Retina (tissue), 1 donor: ENCODE data around the gene PRKRIP1.
"Not testable (repeated sequence)": the region's sequence is repeated elsewhere in the genome, so short reads cannot be mapped to it uniquely, and the experiment has no call there.

Experiments
- DNase-seq: peaks from one replicate; pipeline ENCODE4 v3.0.0-alpha.2; 2016

The PRKRIP1 gene

DNA sequence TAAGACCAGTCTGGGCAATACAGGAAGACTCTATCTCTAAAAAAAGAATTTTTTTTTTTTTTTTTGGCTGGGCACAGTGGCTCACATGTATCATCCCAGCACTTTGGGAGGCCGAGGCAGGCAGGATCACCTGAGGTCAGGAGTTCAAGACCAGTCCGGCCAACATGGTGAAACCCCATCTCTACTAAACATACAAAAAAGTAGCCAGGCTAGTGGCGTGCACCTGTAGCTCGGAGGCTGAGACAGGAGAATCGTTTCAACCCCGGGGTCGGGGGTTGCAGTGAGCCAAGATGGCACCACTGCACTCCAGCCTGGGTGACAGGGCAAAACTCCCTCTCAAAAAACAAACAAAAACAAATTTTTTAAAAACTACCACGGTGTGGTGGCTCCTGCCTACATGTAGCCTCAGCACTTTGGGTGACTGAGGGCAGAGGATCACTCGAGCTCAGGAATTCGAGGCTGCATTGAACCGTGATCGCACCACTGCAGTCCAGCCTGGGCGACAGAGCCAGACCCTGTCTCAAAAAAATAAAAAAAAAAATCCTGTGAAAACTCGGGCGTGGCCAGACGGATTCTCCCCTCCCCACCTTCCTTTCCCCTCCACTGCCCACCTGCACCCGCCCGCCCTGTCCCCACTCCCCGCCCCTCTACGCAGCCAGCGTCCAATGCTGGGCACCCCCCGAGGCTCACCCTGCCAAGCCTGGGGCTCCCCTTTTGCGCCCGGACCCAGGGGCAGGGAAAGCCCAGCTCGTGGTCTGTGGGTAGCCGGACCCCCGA is 36.5 kb downstream of the PRKRIP1 start:
- peak; percentile 42 for DNase-seq

DNA sequence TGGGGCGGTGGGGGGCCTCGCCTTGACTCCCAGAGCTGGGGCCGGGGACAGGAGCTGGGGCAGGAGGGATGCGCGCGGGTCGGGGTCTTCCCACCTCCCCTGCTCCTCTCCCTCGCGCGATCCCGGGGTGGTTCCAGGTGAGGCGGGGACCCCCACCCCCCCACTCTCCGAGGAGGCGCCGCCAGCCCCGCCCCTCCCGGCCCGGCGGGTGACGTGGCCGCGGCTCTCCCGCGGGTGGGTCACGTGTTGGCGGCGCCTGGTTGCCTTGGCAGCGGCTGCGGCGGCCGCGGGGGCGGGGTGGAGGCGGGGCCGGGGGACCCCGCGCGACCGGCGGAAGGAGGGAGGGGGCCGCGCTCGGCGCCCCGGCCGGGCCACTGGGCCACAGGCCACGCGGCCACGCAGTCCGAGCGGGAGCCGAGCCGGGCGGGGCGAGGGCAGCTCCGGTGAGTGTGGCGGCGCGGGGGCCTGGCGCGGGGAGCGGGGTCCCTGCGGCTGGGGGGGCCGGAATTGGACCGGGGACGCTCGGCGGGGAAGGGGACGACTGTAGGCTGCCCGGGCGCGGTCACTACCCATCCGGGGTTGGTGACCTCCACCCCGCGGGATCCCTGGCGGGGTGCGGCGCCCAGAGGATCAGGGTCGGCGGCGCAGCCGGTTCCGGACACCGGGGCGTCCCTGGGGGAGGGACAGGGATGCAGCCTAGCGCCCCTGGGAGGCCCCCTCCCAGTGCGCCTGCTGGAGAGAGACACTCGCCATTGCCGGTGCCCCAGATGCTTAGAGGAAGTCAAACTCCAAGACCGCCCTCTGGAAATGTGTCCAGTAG is 37.3 kb downstream of the PRKRIP1 start, which contains the start of gene ORAI2:
ORAI2 (plus strand) TSS at position 357 of the 820 bp plus-strand sequence. CDS start 5,382 bp downstream, outside the sequence.
- DNase-seq = peak; percentile 71

DNA sequence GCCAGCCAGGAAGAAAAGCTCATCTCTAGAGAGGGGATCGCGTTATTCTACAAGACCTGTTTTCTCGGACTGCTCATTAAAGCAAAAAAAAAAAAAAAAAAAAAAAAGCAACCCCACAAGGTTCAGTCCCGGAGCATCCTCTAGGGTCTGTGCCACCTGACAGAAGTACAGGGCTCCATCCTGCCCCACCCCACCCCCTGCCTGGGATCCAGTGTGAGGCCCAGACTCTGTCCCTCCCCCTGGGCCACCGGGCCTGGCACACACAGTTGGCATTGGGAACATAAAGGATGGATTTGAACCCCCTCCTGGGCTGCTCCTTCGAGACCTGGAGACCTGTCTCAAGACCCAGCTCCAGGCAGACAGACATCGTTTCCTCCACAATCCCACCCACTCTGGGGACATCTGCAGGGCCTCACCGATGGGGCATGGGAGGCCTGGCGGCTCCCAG is 37.9 kb downstream of the PRKRIP1 start:
- DNase-seq = no peak

DNA sequence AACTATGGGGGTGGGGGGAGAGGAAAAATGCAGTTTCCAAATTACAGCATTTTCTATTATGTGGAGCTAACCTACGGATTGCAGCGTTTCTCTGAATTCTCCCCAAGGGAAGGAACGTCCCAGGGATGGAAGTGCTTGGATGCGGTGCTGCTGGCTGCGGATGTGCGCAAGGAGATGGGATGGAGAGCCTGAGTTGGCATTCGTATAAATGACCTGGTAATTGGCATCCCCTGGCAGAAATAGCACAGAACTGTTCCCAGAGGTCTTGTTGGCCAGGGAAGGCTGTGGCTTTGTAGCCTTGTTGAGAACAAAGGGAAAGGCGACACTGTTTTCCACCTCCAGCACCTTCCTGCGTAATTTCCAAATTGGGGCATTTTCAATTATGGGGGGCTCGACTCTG is 40.0 kb downstream of the PRKRIP1 start:
- DNase-seq = no peak

DNA sequence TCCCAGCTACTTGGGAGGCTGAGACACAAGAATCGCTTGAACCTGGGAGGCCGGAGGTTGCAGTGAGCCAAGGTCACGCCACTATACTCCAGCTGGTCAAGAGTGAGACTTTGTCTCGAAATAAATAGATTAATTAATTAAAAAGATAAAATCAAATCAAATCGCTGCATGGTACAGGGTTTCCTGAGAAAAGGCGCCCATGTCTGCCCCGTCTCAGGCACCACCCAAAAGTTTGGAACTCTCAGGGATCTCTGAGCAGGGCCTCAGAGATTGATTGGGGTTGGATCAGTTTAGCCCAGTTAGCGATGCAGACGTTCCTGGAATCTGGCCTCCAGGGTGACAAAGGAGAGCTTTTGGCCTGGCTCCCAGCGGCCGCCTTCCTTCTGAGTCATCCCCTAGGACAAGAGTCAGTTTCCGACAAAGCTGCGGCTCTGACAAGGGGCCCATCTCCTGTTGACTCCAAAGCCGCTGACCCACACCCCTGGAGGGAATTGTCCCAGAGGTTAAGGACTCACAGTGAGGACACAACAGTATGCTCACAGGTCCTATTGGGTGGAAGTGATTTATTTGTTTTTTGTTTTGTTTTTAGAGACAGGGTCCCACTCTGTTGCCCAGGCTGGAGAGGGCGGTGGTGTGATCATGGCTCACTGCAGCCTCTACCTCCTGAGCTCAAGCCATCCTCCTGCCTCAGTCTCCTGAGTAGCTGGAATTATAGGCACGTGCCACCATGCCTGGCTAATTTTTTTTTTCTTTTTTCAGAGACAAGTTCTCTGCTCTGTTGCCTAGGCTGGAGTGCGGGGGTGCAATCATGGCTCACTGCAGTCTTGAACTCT is 44.0 kb downstream of the PRKRIP1 start:
- no peak for DNase-seq

DNA sequence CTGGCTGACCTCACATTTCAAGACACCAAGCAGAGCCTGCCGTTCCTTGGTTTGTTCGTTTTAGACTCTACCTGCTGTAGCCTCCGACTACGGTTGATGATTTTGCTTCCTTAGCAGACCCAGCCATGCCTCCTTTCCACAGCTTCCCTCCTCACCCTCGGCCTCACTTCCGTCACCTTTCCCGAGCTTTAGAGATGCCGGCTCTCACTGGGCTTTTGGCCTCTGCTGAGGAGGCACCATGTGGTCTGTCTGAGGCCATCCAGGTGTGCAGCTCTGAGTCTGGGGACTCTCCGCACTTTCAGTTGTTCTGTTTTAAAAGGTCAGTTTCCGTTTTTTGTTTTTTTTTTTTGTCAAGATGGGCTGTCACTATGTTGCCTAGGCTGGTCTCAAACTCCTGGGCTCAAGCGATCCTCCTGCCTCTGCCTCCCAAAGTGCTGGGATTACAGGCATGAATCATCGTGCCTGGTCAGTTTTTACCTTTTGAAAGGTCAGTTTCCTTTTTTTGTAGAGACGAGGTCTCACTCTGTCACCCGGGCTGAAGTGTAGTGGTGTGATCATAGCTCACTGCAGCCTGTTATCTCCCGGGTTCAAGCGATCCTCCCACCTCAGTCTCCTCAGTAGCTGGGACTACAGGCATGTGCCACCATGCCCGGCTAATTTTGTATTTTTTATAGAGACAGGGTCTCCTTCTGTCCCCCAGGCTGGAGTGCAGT is 49.0 kb downstream of the PRKRIP1 start:
- DNase-seq = no peak

DNA sequence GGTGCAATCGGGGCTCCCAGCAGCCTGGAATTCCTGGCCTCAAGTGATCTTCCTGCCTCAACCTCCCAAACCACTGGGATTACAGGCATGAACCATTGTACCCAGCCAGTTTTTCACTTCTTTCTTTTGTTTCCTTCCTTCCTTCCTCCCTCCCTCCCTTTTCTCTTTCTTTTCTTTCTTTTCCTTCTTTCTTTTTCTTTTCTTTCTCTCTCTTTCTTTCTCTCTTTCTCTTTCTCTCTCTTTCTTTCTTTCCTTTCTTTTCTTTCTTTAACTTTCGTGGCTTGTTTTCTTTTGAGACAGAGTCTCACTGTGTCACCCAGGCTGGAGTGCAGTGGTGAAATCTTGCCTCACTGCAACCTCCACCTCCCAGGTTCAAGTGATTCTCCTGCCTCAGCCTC is 49.5 kb downstream of the PRKRIP1 start:
- no peak for DNase-seq

DNA sequence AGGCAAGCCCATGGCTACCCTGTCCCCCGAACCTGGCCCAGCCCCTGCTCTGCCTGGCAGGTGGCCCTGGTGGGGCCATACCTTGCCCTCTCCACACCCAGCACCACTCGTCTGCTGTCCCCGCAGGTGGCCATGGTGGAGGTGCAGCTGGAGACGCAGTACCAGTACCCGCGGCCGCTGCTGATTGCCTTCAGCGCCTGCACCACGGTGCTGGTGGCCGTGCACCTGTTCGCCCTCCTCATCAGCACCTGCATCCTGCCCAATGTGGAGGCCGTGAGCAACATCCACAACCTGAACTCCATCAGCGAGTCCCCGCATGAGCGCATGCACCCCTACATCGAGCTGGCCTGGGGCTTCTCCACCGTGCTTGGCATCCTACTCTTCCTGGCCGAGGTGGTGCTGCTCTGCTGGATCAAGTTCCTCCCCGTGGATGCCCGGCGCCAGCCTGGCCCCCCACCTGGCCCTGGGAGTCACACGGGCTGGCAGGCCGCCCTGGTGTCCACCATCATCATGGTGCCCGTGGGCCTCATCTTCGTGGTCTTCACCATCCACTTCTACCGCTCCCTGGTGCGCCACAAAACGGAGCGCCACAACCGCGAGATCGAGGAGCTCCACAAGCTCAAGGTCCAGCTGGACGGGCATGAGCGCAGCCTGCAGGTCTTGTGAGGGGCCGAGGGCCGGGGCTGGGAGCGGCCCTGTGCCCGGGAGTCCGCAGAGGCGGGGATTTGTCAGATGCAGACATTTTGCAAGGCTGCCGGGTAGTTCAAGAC is 50.4 kb downstream of the PRKRIP1 start:
- no peak for DNase-seq

DNA sequence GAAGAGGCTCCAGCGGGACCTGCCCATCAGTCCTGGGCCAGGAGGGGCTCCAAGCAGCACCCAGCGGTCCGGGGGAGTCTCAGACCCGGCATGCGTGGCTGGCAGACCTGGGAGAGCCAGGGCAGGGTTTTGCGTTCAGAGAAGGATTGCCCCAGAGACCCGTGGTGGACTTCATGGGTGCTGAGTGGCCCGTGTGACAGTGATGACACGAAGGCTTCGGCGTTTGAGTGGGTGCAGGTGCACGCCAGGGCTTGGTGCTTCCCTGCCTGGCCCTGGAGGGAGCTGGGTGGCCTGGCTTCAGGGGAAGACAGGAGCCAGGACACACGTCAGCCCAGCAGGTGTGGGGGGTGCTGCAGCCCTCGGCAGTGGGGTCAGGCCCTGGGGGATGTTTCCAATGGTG is 51.1 kb downstream of the PRKRIP1 start:
- DNase-seq = no peak

DNA sequence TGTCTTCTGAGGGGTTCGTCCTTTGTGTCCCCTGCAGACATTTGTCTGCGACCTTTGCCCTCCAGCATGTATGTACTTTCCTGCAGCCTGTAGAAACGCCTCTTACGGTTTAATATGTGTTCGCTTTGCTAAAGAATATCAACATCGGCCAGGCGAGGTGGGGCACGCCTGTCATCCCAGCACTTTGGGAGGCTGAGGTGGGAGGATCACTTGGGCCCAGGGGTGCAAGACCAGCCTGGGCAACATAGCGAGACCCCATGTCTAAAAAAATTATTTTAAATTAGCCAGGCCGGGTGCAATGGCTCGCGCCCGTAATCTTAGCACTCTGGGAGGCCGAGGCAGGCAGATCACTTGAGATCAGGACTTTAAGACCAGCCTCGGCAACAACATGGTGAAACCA is 53.0 kb downstream of the PRKRIP1 start:
- DNase-seq = no peak

DNA sequence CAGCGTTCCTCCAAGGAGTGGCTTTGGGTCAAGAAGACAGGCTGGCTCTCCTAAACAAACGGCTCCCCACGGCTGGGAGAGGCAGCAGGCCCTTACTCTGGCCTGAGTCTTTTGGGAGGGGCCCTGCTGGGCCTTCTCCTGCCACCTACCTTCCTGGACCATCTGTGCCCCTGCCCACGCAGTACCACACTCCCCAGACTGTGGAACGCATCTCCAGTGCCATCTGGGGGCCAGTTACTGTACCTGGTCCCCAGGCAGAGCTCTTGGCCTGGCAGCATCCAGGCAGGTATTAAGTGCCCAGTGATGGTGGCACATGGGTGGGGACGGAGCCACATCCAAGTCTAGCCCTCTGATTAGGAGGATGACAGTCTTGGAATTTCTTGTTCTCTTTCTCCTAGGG is 54.1 kb downstream of the PRKRIP1 start:
- DNase-seq = no peak

DNA sequence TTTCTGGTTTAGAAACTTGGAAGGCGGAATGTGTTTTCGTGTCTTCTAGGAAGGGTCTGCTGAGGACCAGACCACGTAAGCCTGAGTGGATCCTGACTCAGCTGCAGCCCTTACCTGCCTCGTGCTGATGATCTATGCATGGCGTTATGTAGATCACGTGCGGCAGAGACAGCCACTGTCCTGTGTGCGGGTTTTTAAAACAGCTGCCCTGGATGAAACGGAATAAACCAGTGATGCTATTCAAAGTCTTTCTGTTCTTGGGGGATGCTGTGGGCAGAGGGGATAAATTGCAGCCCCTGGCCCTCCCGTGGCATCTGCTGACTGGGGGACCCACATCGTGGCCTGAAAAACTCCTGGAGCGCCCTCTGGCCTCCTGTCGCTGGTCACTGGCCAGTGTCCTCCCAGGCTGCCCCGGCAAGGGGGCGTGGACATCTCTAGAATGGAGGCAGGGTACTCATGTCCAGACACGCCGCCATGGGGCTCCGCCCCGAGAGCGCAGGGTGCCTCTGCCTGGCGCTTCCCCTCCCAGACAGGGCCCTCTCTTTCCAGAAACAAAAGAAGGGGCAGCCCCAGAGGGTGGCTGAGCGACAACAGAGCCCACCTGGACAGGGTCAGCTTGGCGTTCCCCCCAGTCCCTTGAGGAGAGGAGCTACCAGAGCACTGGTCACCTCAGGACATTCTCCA is 55.4 kb downstream of the PRKRIP1 start:
- DNase-seq = peak; percentile 48

DNA sequence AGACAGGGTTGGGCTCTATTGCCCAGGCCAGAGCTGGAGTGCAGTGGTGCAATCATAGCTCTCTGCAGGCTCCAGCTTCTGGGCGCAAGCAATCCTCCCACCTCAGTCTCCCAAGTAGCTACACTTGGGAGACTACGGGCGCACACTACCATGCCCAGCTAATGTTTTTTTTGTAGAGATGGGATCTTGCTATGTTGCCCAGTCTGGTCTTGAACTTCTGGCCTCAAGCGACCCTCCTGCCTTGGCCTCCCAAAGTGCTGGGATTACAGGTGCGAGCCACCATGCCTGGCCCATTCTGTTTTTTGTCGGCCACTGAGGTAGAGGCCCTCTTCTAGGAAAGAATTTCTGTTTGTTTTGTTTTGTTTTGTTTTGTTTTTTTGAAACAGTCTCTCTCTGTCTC is 56.3 kb downstream of the PRKRIP1 start:
- no peak for DNase-seq

DNA sequence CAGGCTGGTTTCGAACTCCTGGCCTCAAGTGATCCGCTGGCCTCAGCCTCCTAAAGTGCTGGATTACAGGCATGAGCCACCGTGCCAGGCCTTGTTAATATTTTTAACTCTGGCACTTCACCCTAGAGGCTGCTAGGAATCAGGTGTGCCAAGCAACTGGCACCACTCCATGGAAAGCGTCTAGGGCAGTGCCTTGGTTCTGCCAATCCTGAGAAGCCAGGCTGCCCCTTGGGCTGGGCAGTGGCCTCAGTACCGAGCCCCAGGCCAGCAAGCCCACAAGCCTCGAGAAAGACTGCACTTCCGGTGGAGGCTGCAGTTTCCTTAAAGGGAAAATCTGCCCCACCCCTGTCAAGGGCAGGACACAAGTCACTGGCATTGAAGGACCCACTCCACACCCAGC is 57.2 kb downstream of the PRKRIP1 start:
- no peak for DNase-seq

DNA sequence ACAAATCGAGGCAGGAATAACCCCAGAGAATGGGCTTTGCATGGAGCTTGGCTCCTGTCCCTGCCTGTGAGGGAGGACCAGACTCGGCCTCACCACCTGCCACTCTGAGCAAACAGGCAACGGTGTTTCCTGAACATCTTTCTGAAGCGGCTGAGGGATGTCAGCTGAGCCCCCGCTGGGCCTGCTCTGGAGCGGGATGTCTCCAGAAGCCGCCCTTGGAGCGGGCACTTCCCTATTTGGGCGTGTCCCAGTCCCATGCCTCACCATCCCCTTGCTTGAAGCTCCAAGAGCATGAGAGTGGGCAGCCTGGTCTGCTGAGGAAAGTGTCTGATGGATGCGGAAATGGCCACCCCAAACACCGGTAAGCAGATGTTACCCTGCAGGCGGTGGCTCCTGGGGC is 58.3 kb downstream of the PRKRIP1 start:
- DNase-seq = no peak

DNA sequence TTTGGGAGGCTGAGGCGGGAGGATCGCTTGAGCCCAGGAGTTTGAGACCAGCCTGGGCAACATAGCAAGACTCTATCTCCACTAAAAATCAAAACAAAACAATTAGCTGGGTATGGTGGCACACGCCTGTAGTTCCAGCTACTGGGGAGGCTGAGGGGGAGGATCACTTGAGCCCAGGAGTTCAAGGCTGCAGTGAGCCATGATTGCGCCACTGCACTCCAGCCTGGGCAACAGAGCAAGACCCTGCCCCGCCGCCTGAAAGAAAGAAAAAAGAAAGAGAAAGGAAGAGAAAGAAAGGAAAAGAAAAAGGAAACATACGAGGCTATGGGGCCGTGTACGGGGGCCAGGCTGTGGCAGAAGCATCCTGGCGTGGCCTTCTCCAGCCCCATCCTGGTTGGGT is 58.8 kb downstream of the PRKRIP1 start:
- DNase-seq = not testable (repeated sequence)

DNA sequence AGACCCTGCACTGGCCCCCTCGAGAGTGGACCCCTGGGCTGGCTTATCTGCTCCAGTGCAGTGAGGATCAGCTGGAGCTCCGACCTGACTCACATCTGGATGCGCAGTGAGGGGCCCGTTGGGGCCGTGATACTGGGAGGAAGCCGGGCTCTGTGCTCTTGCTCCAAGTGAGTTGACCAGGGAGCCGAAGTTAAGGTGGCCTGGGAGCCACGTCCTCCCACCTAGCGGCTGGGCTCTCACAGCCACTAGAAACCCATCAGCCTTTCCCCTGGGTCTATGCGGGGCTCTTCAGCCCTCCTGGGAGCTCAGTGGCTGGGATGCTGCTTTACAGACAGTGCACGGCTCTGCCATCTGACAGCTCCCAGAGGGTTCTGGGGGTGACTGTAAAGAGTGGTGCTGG is 59.4 kb downstream of the PRKRIP1 start:
- DNase-seq = no peak

DNA sequence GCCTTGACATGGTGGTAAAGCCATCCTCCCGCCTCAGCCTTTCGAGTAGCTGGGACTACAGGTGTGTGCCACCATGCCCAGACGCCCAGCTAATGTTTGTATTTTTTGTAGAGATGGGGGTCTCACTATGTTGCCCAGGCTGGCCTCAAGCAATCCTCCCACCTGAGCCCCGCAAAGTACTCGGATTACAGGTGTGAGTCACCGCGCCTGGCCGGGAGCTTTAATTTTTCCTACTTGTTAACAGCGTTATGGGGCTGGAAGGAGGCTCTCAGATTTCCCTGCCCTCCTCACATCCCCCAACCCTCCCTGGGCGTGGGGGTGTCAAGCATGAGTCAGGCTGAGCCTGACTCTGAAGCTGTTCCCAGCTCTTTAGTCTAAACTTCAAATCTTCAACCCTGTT is 60.2 kb downstream of the PRKRIP1 start:
- DNase-seq = no peak

DNA sequence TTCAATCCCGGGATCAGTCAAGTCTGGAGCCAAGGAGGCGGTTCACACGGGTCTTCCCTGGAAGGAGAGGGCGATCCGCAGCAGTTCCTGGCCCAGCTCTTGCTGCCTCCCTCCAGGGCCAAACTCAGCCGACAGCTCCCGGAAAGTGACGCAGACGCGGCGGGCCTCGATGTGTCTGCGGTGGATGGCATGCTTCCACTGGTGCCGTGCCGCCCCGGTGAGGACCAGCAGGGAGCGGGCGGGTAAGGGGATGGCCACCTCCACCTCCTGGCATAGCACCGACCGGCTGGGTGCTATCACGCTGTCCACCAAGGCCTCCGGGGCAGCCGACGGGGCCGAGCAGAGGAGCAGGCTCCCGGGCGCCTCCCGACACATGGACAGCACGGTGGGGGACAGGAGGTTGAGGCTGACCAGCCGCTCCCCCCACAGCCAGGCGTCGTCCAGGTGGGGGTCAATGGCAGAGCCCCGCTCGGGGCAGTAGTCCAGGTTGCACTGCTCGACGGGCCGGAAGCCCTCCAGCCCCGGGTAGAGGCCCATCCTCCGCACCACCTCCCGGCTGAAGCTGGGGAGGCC is 61.3 kb downstream of the PRKRIP1 start:
- no peak for DNase-seq

DNA sequence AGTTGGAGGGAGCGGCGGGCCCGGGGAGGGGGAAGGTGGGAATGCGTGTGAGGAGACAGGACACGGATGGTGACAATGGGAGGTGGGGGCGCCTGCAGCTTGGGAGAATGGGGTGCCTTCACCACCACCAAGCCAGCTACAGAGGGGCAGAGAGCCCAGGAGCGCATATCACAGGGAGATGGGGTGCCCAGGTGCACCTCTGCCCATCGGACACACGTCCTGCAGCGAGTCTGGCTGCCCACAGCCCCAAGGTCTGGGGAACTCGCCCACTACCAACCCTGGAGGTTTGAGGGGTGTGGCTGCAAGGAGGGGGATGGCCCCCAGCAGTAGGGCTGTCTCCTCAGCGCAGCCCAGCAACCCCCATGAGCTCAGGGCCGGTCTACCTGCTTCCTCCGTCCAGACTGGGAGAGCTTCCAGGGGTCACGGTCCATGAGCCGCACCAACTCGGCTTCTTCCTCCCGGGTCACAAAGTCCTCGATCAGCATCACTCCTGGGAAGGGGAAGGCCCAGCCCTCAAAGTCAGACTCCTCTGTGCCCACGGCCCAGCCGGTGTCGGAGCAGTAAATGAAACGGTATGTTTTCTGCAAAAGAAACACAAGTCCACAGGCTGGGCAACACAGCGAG is 63.2 kb downstream of the PRKRIP1 start:
- DNase-seq = no peak
